ENCODE results near the gene SULT1A1. TPM values are rescaled to one million over a fixed set of nuclear protein-coding genes. Genes with fewer than 3 reads are reported as not detected.

Gene SULT1A1
- 0.98 and 17.0 TPM in 2 replicates for total RNA-seq

GRCh38 chr16:28609631-28610594 lies at the start of gene SULT1A1:
SULT1A1 (minus strand) TSS chr16:28610044; CDS start chr16:28608855, 1,189 bp downstream.

GRCh38 chr16:28637765-28638164 lies 27.9 kb upstream of the SULT1A1 start, which contains the start of gene NPIPB8:
NPIPB8 (plus strand) TSS chr16:28638065; CDS start chr16:28638361, 296 bp downstream.

GRCh38 chr16:28596840-28597691 lies 12.8 kb downstream of the SULT1A1 start, which contains the start of gene SULT1A2:
SULT1A2 (minus strand) TSS chr16:28597050; CDS start chr16:28595930, 1,120 bp downstream.

Other genes starting within 250 kb of the SULT1A1 start
- 0.49 TPM in 1 of 2 replicates, not detected in the other for gene NPIPB6, start 246.5 kb downstream of the SULT1A1 start, total RNA-seq
- 151 and 152 TPM in 2 replicates for gene EIF3CL, start 206.2 kb downstream of the SULT1A1 start, total RNA-seq
- not detected in 2 replicates for gene NPIPB7, start 137.7 kb downstream of the SULT1A1 start, total RNA-seq
- gene CLN3, start 118.0 kb downstream of the SULT1A1 start, total RNA-seq, result 21.7 and 31.2 TPM in 2 replicates
- not detected in 2 replicates for gene APOBR, start 115.4 kb downstream of the SULT1A1 start, total RNA-seq
- not detected in 2 replicates for gene IL27, start 103.2 kb downstream of the SULT1A1 start, total RNA-seq
- 0.16 and 9.0 TPM in 2 replicates for gene NUPR1, start 71.1 kb downstream of the SULT1A1 start, total RNA-seq
- 11.9 and 19.0 TPM in 2 replicates for gene SGF29, start 56.1 kb downstream of the SULT1A1 start, total RNA-seq
- 0.25 TPM in 1 of 2 replicates, not detected in the other for gene SULT1A2, start 13.0 kb downstream of the SULT1A1 start, total RNA-seq
- gene NPIPB8, start 28.0 kb upstream of the SULT1A1 start, total RNA-seq, result not detected in 2 replicates
- gene EIF3C, start 101.4 kb upstream of the SULT1A1 start, total RNA-seq, result 458 and 538 TPM in 2 replicates
- gene NPIPB9, start 141.7 kb upstream of the SULT1A1 start, total RNA-seq, result 0.38 TPM in 1 of 2 replicates, not detected in the other
- gene ATXN2L, start 213.0 kb upstream of the SULT1A1 start, total RNA-seq, result 119 and 120 TPM in 2 replicates
- gene TUFM, start 236.3 kb upstream of the SULT1A1 start, total RNA-seq, result 198 and 222 TPM in 2 replicates